GM10266 (cell line): ENCODE results near the gene FRRS1.

Experiments
- DNase-seq: peaks from one replicate; pipeline ENCODE4 v3.0.0; 2012; ENCODE audit errors: extremely low spot score
- TF ChIP-seq, protein P1 (sequence below): IDR thresholded peaks from 2 replicates; pipeline ENCODE4 v1.5.1; 2012; ENCODE audit warnings: mild to moderate bottlenecking, low read depth; ENCODE audit not compliant: control insufficient read depth, insufficient read depth; ENCODE audit errors: missing control alignments

Gene FRRS1, protein sequence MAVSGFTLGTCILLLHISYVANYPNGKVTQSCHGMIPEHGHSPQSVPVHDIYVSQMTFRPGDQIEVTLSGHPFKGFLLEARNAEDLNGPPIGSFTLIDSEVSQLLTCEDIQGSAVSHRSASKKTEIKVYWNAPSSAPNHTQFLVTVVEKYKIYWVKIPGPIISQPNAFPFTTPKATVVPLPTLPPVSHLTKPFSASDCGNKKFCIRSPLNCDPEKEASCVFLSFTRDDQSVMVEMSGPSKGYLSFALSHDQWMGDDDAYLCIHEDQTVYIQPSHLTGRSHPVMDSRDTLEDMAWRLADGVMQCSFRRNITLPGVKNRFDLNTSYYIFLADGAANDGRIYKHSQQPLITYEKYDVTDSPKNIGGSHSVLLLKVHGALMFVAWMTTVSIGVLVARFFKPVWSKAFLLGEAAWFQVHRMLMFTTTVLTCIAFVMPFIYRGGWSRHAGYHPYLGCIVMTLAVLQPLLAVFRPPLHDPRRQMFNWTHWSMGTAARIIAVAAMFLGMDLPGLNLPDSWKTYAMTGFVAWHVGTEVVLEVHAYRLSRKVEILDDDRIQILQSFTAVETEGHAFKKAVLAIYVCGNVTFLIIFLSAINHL

DNA sequence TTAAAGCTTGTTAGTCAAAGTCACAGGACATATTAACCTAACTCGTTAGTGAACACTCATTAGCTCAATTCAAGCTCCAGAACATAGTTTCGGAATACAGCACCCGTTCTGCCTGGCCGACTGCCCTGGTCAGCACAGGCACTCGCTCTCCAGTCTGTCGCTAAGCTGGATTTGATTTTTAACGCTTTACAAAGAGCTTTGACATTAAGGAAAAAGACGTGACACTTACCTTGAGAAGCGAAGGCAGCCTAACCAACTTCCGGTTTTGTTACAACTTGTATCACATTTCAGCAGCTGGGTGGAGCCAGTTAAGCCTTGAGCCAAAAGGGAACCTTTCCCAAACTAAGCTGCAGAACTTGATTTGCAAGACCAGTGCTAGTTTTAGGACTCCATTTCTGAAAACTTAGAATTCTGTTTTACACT is at the start of gene FRRS1:
Gene FRRS1, minus strand, starts transcription at position 258 of the 423 bp plus-strand sequence. CDS start 17,867 bp downstream, outside the sequence.
- TF ChIP-seq, protein P1, sequence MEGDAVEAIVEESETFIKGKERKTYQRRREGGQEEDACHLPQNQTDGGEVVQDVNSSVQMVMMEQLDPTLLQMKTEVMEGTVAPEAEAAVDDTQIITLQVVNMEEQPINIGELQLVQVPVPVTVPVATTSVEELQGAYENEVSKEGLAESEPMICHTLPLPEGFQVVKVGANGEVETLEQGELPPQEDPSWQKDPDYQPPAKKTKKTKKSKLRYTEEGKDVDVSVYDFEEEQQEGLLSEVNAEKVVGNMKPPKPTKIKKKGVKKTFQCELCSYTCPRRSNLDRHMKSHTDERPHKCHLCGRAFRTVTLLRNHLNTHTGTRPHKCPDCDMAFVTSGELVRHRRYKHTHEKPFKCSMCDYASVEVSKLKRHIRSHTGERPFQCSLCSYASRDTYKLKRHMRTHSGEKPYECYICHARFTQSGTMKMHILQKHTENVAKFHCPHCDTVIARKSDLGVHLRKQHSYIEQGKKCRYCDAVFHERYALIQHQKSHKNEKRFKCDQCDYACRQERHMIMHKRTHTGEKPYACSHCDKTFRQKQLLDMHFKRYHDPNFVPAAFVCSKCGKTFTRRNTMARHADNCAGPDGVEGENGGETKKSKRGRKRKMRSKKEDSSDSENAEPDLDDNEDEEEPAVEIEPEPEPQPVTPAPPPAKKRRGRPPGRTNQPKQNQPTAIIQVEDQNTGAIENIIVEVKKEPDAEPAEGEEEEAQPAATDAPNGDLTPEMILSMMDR, result no peak
- peak; percentile 65 for DNase-seq

DNA sequence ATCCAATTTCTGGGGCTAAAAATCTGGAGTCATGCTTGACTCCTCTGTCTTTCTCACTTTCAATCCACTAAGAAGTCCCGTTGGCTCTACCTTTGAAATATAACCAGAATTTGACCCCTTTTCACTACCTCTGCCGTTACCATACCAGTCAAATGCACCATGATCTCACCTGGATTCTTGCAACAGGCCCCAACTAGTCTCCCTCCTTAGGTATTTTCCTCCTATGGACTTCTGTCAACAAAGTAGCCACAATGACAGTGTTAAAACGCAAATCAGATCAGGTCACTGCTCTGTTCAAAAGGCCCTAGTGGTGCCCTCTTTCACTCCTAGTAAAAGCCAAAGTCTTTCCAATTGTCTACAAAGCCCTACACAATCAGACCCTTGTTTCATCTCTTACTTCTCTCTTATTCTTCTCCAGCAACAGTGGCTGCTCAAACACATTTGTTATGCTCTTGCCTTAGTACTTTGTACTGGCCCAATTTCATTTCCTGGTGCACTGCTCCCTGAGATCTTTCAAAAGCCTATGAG is 48.0 kb upstream of the FRRS1 start:
- no peak for DNase-seq
- TF ChIP-seq, protein P1, result no peak

DNA sequence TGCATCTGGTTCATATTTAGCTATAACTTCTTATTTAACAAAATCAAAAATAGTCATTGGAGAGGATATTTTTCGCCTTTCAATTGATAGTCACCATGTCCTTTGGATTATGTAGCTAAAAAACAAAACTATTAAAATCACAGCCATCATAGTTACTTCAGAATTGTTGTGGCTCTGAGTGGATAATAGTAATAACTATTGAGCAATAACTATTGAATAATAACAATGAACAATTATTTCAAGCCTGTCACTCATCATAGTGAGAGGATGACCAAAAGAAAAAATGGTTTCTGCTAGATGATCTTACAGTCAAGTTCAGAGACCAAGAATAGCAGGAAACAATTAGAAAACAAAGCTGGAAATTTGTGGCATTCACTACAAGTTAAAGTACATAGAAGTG is 45.3 kb upstream of the FRRS1 start:
- DNase-seq, result no peak
- TF ChIP-seq, protein P1, result no peak

DNA sequence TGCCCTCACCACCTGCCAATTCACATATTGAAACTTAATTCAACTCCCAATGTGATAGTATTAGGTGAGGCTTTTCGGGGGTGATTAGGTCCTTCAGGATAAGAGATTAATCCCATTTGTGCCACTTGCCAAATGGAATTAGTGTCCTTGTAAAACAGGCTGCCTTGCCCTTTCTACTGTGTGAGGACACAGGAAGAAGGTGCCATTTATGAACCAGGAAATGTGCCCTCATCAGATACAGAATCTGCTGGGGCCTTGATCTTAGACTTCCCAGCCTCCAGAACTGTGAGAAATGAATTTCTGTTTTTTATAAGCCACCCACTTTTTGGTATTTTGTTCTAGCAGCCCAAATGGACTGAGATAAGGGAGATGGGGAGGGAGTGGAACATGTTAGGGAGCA is 44.6 kb upstream of the FRRS1 start:
- DNase-seq, result no peak
- TF ChIP-seq, protein P1, result no peak

DNA sequence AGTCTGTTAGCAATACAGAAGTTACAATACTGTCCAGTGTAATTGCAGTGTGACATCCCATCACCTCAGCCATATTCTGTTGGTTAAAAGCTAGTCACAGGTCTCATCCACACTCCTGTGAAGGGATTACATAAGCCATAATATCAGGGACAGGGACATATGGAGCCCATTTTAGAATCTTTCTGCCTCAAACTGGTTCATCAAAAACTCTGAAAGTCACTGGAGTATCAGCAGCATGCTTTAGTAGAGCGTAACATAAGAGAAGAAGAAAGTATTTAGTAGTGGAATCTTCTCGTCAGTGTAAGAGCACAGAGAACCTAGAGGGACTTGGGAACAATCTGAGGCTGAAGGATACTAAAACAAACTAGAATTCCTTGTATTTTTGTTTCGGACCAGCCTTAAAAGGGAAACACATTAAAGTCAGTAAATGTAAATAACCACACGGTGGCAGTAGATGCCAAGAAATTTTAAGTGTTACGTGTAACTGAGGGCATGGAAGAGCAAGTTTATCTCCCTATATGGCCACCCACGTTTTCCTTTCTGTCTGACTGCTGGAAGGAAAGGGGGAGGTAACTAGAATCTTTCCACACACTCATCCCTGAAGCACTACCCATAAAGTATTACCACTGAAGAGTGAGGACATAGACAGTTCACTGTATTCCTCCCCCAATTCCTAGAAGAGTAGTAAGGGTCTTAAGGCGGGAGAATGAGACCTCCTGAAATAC is 42.1 kb upstream of the FRRS1 start:
- peak; percentile 68 for DNase-seq

DNA sequence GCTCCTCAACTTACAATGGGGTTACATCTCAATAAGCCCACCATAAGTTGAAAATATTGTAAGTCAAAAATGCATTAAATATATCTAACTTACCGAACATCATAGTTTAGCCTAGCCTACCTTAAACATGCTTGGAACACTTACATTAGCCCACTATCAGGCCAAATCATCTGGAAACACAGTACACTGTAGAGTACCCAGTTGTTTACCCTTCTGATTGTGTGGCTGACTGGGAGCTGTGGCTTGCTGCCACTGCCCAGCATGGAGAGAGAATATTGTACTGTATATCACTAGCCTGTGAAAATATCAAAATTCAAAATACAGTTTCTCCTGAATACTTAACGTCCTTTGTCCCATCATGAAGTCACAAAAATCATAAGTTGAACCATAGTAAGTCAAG is 40.4 kb upstream of the FRRS1 start:
- TF ChIP-seq, protein P1, result no peak
- no peak for DNase-seq

More for the DNA sequence above, 42.1 kb upstream of the FRRS1 start:
- TF ChIP-seq, protein P1, result peak; percentile 59
